NCI-H526 (cell line): ENCODE data around the gene STAMBPL1.

Source experiments
- DNase-seq, 2 experiments: peaks; one replicate each; lab custom pipeline; 2025; lab: John Stamatoyannopoulos, UW

STAMBPL1 gene

DNA sequence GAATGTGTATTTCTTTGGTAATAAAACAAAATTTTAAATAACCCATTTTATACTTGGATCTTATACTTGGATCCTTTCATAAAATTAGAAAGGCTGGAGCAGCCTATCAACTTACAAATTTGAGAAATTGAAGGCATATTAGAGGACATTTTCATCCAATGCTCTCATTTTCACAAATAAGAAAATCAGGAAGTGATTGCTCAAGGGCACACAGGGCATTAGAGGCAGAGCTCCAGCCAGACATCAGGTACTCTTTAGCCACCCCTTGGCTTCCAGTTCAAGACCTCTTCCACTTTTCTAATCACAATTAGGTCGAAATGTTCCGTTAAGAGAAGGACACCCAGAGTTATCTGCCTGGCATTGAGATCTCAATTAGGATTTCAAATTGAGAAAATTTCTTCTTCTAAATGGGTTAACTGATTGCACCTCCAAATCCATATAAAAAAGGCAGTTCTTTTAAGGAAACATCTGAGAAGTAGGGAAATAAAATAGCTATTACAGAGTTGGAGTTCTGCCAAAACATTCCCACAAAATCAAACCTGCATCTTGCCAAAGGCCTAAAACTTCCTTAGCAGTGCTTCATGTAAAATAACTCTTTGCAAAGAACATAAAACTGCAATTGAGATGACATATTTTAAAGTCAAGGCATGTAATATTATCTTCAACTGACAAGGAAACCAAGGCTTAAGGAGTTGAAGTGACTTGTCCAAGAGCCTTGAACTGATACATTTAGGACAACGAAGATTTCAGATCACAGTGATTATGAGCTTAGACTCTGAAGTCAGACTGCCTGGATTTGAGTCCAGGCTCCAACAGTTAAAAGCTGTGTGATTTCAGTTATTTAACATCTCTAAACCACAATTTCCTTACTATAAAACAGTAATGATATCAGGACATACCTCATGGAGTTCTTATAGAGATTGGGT is 70.1 kb downstream of the STAMBPL1 start:
- no peak for DNase-seq

DNA sequence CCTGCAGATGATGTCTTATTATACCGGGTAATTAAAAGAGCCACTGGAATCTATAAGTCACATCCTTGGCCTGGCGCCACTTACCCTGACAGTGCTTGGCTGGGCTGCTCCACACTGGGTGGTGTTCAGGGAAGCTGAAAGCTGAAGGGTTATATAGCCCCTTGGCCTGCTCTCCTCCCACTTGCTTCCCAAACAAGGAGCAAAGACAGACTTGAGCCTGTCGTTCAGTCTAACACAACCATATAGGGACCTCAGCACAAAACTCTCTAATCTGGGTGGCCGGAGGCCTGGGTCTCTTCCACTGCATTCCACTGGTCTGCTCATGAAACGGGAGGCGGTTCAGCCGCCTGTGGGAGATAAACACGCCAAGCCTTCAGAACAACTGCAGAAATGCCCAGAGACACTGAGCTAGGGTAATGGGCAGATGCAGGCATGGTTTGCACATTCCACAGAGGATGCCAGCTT is 72.6 kb downstream of the STAMBPL1 start, which contains the start of gene ACTA2:
ACTA2 (minus strand) TSS at position 127 of the 465 bp plus-strand sequence. CDS start 3,843 bp downstream, outside the sequence.
- no peak for DNase-seq

DNA sequence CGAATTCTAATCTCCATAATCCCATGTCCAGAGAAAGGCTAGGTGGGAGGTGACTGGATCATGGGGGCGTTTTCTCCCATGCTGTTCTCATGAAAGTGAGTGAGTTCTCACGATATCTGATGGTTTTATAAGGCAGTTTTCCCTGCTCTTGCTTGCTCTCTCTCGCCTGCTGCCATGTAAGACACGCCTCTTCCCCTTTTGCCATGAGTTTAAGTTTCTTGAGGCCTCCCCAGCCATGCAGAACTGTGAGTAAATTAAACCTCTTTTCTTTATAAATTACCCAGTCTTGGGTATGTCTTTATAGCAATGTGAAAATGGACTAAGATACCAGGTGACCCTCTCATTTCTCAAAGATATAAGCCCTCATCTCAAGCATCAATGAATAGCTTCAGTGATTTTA is 73.6 kb downstream of the STAMBPL1 start:
- DNase-seq: no peak

DNA sequence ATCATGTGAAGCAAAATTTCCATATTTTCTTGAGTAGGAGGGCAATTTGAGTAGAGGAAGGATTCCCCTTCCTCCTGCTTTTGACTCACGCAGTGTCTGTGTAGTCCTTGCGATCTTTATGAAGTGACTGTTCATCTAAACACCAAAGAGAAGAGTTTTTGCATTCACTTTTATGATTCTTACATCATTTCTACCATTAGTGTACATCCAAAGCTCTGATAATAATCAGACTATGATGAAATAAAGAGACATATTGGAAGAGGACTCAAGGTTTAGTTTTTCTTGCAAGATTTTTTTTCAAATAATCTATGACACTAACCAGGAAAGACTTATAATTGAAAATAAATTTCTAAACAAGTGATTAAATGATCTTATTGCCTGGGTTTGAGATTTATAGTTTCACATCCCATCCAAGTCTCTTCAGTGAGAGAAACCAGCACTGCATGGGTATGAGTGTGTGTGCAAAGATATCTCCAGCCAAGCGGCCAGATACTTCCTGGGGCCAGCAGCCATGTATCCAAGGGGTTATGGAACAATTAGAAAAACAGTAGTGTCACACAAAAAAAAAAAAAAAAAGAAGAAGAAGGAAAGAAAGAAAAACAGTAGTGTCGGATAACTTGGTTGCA is 74.5 kb downstream of the STAMBPL1 start:
- no peak for DNase-seq

DNA sequence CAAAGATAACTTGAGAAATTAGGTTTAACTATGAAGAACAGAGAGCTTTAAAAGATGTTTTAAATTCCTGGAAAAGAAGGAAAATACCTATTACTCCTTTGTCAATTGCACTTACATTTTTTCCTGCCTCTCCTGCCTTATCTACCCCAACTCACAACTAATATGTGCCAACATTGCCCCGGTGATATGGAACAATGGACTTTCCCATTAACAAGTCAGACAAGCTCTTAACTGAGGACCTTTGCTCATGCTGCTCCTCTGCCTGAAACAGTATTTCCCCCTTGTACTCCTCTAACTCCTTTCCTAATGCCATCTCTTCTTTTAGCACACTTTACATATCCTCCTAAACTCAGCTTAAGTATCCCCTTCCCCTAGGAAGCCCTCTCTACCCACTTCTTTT is 77.3 kb downstream of the STAMBPL1 start:
- no peak for DNase-seq

DNA sequence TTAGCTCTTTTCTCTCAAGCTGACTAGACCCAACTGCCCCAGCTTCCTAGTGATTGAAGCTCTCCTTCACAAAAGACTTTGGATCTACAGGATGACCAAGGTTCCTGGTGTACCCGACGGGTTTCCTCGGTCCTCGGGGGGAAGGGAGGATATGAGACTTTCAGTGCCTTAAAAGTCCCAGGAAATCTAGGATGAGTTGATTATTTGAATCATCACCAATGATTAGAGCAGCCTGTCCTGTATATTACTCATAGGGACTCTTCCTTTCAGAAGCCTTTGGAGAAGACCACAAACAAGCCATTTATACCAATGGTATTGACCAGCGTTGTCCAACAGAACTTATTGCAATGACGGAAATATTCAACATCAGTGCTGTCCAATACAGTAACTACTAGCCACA is 78.7 kb downstream of the STAMBPL1 start:
- DNase-seq: no peak

DNA sequence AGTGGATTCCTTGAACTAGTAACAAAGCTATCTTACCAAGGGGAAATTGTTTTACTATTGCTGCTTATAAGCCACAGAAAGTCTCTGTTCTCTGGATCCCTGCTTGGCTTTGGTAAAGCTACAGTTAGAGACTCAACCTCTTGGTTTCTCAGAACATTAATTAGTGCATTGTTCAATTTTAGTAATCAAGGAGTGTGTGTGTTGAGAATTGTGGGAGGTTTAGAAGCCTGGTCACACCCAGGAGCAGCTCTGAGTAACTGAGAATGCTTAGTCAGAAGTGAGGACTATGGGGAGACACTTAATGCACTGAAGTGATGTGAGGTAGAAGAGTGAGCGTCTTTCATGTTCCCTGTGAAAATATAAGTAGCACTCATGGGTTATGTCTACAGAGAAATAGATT is 80.8 kb downstream of the STAMBPL1 start:
- no peak for DNase-seq

DNA sequence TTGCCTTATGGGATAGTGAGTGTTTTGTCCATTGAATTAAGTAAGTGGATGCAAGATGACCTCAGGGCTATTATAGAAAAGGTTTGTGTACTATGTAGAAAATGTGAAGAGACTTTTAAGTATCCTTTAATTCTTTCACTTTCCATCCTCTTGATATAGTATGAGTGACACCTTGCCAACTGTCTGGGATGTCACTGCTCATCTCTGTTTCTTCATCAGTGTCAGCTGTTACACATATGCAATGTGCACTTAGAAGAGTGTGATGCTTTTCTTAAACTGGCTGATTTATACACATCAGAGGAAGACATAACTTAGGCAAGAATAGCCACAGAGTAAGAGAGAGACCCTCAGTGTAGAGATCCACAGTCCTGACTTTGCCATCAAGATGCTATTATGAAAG is 81.2 kb downstream of the STAMBPL1 start:
- no peak for DNase-seq

DNA sequence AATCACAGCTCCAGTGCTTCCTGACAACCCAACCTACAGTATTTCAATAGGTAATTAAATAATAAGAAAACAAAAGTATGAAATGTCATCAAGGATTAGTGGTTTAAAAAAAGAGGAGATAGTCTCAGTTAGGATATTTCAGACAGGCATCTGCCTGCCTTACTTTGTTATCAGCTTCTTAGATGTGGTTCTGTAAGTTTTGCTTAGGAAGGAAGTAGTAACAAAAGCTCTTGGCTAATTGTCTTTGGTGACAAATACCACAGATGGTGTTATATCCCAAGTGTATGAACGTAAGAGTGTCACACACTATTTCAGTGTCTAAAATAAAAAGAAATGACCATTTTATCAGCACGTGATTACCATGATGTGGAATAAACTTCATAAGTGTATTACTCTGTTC is 82.3 kb downstream of the STAMBPL1 start:
- DNase-seq: no peak

DNA sequence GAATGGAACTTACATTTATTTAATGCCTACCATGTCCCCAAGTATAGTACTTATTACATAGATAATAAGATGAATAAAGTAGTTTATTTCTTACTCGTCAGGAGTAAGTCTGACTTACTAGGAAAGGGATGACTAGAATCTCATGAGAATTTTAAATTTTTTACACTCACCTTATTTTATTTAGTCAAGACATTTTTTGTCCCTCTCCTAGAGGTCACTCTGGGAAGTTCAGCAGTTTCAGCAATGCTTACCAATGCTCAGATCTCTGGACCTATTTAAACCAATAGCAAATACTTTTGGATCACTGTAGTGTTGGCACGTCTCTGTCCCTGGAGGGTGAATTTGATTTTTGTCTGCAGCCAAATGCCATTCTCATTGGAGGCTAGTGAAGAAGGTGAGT is 83.3 kb downstream of the STAMBPL1 start:
- no peak for DNase-seq

DNA sequence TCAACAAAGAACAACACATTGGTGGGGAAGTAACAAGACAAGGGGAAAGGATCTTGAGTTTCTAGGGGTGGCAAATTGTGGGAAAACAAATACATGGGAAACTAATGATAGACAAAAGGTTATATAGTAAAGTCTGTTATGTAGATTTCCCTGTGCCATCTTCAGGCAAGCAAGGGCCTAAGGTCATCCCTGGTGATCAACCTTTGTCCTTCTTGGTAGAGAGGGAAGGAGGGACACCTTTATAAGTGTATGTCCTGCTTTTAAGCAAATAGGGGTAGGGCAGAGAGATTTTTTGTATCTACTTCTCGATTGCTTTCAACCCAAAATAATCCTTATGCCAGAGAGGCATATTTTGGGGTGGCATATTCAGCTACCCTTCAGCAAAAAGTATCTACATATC is 84.3 kb downstream of the STAMBPL1 start:
- DNase-seq: no peak

DNA sequence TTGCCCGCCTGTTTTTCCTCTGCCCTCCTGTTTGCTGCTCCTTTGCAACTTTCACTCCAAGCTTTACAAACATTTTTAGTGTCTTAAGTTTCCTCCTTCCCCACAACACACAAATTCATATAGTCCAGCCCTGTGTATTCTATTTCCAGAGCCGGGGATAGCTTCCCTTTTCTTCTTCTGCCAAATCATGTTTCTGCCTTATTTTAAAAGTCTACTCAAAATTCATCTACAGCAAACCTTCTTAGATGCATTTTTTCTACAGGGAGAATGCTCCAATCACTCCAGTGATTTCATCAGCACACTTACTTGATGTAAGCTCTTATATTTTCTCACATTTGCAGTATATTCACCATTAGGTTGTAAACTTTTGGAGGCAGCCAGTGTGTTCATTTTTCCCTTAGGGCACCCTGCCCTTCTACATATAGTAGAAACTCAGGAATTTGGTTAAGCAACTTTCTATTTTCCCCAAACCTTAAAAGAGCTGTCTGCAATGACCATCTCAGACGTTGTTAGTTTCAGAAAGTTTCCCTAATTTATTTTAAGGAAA is 84.9 kb downstream of the STAMBPL1 start:
- no peak for DNase-seq

DNA sequence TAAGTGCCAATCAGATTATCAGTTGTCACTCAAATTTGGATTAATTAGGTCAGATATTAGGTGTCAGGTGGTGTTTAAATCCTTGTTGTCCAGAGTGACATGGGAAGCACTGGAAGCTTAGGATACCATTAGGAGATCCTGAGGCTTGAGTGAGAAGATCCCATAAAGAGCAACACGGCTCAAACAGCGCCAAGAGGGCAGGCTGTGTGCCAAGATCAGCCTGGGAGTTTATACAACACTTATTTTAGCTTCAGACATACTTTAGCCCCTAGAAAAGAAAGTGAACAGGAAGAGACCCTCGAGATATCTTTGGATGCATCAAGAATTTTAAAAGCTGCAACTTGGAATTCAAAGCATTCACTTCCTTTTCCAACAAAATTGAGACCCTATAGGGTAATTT is 86.8 kb downstream of the STAMBPL1 start:
- DNase-seq: no peak

DNA sequence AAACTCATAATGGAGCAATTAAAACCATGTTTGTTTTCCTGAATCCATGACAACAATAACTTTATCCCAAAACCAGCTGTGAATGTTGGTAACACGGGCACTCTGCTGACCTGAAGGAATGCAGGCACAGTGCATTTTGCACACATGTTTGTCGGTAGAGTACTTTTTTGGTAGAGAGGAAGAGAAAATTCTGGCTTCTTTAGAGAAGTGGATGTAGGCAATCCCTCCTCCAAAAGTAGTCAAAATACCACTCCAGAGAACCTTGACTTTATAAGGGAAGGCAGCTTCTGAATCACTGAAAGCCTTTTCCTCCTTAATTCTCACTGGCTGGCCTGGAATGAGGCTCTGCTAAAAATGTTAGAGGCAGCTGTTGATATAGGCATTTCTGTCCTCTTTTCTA is 88.3 kb downstream of the STAMBPL1 start:
- DNase-seq: no peak

DNA sequence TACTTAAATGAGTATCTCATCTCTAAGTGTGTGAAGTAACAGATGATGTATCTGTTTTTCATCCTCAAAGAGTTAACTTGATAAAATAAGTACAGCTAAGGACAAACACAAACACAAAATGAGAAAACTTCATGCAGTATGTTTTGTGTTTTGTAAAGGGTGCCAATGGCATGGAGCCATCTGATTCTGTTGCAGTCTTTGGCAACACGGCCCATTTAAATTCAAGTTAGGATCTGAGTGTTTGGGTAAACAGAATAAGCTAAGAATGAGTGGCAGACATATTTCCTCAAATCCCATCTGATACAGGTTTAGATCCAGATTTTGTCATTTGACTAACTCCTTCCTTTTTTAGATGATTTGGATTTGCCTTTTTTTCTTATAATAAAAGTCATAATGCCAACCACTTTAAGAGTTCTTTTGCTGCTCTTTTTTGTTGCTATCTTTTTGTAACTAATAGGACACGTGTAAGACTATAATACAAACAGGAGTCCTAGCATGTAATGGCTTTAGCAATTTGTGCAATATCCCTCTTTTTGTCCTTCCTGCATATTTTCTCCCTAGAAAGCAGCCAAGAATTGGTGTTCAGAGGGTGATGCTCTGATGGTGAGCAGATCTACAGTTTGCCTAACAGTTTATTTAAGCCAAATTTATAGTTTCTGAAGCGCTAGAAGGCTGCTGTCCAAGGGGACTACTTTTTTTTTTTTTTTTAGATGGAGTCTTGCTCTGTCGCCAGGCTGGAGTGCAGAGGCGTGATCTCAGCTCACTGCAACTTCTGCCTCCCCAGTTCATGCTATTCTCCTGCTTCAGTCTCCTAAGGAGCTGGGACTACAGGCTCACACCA is 91.4 kb downstream of the STAMBPL1 start:
- no peak for DNase-seq
